Posterior cingulate gyrus (tissue), 11 donors: ENCODE results near the gene EXOC7.
"Not testable (repeated sequence)": the region's sequence is repeated elsewhere in the genome, so short reads cannot be mapped to it uniquely, and the experiment has no call there.

Source experiments
- DNase-seq, 10 donors: peaks; one replicate each; pipeline versions ENCODE4 v3.0.0 to v3.0.0-alpha.2; 2020 to 2021; ENCODE audit warnings: mixed read lengths in 3 of 10
- intact Hi-C: fragments of 100-400 bp; cut with DNase I; formaldehyde crosslinking; loops from one replicate; pipeline ENCODE4 v1.15.1; 2023

The EXOC7 gene

DNA sequence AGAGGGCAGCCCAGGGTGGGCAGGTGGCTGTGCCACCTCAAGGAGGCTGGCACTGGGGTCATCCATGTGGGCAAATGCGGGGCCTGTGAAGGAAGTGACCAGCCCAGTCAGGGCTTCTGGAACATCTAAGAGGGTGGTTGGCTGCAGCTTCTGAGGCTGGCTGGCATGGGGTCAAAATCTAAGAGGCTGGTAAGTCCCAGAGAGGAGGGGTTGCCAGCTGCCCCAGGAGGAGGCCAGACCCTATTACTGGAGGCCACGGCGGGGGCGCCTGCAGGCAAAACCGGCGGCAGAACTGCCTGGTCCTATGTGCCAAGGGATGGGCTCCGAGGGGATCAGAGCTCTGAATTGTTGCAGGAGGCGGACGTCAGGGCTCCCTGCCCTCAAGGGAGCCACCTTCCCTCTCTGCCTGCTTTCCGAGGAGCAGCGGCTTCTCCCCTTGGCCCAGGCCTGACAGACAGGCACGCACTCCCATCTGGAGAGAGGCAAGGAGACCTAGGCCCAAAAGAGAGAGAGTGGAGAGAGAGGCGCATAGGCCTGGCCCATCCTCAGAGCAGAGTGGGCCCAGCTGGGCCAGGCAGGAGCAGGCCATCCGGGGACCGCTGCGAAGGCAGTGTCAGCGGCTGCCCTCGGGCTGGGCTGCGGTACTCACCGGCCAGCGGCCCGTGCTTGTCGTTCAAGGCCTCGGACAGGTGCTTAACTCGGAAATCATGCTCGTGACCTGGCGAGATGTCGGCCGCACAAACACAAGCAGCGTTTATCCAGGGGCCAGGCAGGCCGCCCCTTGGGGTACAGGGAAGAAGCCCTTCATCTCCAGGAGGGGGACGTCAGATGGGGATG is 13.7 kb downstream of the EXOC7 start:
- peak in 3 of 10 donors; percentile 51 to 70 (median 68) for DNase-seq
- intact Hi-C loops, result no loop called here

DNA sequence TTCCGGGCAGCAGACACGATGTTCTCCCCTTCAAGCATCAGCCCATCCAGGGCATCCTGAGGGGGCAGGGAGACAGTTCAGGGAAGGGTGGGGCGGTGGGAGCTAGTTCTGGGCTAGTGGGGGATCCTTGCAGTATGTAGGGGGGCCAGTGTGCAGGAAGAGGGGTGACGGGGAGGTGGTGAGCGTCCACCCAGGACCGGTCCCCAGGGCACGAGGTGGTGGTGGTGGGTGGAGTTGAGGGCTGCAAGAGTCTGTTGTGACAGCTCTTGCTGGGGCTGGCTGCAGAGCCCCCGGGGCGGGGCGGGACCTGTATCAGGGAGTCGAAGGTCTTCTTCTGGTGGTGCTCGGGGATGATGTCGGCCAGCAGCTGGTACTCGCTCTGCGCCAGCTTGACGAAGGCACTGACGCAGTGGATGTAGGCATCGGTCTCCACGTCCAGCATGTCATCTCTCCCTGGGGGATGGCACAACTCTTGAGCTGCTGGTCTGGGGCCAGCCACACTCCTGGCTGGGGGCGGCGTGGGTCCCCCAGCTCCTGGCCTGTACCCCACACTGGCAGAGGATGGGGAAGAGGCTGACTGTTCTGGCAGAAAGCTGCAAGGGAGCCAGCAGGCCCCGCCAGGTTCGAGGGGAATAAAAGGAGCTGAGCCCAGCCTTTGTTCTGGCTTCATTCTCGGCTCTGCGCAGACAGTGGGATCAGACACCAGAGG is 14.6 kb downstream of the EXOC7 start:
- intact Hi-C loops, result no loop called here
- peak in 3 of 10 donors; percentile 67 to 83 (median 71) for DNase-seq

DNA sequence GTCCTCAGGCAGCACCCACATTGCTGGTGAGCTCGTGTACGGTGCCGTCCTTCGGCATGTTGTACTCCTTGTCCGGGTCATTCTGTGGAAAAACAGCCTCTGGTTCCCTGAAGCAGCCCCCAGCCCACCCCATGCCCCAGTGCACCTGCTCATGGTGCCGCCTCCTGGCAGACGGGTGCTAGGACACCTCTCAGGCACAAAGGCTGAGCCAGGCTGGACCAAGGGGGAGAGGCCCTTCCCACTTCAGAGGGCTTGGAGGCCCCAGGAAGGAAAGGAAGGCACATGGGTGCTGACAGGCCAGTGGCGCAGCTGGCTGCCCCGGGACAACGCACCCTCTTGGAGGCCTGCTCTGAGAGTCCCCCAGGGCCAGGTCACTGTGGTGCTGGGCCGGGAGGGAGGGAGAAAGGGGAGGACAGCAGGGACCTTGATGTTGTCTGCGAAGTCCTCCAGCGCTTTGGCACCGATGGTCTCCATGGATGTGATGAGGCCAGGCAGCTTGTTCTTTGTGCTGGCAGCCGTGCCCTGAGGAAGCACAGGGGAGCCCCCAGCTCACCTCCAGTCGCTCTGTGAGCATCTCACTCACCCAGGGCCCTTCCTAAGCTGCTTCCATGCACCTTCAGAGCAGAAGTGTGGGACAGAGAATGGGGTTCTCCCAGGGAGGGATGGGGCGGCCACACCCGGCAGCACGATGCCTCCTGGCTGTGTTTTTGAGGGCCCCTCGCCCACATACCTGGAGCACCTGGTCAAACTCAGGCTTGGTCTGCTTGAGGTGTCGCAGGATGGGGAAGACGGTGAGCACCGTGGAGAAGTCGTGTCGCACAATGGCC is 15.3 kb downstream of the EXOC7 start:
- DNase-seq, result peak in 3 of 10 donors; percentile 37 to 70 (median 64)
- intact Hi-C loops, result no loop called here

DNA sequence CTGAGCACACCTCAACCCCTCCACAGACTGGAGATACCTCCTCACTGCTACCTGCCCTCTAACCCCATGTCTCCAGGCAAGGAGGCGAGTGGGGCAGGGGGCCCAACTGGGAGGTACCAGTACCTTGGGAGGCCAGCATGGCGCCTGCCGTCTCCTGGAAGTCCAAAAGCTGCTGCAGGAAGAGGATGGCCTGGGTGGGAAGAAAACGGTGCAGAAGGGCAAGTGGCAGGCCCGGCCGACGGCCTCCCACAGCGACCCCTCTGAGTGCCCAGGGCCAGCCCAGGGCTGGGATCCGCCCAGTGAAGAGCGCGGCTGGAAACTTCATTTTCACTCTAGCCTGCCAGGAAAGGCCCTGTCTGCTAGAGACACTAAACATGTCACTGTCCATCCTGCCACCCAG is 16.1 kb downstream of the EXOC7 start:
- peak in 1 of 10 donors; percentile 68 for DNase-seq
- intact Hi-C loops, result no loop called here

DNA sequence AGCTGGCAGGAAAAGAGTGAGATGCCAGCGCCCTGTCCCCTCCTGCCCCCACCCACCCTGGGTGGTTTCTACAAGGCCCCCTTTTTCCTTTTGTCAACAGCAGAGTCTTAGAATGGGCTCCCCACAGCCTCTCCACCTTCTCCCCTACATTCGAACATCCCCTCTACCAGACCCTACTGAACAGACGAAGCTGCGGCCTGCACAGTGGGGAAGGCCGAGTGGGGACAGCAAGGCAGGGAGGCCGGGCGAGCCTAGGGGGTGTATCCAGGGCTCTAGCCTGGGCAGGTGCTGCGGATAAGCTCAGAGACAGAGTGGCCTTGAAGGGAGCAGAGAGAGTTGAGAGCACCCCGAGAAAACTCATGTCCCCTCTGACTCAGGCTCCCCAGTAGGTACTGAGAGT is 17.2 kb downstream of the EXOC7 start:
- DNase-seq, result peak in 2 of 10 donors; percentile 41 to 55
- intact Hi-C loops, result no loop called here

DNA sequence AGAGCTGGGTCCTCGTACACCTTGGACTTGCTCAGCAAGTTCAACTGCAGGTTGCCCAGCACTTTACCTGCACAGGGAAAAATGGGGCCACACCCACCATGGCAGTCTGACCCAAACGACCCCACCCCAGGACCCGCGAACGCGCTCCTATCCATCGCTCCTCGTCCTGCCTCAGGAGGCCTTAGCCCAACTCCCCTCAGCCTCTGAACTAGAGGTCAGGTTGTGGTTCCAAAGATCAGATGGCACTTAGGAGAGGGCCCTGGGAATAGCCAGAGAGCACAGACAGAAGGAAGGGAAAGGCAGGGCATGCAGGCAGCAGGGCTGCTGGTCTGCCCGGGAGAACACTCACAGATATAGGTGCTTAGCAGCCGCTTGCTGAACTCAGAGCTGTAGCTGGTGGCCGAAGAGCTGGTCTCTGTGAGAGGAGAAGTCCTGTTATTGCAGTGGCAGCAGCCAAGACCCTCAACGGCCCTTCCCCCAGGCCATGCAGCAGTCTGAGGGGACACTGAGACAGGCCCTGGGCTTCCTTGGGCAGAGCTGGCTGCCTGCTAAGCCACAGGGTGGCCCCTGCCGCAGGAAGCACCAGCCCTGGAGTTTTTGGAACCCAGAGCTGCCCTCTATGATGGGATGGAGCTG is 17.7 kb downstream of the EXOC7 start:
- intact Hi-C loops, result no loop called here
- DNase-seq, result peak in 2 of 10 donors; percentile 58 to 72

DNA sequence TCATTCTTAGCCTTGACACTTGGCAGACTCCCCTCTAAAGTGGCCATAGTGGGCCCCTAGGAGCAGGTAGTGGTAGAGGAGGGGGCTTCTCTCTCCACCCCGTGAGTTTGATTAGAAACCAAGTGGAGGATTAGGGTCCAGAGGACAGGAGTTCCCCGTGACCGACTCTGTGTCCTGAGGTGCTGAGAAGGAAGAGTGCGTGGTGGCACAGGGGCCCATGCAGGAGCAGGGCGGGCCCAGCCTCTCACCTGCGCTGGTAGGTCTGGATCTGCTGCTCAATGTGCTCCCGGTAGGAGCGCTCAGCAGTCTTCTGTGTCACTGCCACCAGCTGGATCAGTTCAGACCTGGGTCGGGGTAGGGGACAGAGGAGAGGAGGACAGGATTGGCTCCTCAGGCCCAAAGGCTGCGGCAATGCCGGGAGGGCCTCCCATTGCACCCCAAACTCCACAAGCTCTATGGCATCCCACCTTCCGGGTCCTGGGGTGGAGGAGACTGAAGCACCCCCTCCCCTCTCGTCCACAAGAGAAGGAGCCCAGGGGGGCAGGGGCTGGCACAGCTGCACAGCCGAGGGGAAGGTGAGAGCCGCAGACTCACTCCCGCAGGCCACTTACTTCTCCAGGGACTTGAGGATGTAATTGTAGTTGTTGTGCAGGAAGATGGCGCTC is 18.4 kb downstream of the EXOC7 start:
- intact Hi-C loops, result no loop called here

DNA sequence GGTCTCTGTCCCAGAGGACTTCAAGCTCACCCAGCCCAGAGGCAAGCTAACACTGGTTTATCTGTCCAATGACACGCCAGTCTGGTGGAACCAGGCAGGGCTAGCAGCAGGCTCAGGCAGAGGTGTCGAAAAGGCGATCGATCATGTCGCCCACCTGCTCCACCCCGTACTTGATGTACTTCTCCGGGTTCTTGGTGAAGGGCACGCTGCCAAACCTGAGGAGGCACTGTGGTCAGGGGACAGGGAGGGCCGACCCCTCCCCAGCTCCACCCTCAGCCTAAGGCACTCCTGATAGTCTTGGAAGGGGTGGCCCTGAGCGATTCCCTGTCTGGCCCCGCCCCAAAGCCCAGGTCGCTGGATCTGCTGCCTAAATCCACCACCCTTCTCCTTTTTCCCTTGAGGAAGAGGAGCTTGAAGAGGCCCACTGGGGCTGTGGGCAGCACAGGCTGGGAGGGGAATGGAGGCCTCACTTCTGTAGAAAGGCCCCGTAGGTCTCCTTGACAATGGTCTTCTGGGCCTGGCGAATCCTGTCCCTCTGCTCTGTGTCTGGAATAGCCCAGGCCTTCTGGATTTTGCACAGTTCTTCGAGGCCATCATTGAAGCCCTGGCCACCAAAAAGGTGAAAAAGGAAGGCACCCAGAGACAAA is 19.9 kb downstream of the EXOC7 start:
- intact Hi-C loops, result no loop called here
- peak in 2 of 10 donors; percentile 72 to 85 for DNase-seq

More for the DNA sequence above, 18.4 kb downstream of the EXOC7 start:
- peak in 2 of 10 donors; percentile 59 to 63 for DNase-seq

DNA sequence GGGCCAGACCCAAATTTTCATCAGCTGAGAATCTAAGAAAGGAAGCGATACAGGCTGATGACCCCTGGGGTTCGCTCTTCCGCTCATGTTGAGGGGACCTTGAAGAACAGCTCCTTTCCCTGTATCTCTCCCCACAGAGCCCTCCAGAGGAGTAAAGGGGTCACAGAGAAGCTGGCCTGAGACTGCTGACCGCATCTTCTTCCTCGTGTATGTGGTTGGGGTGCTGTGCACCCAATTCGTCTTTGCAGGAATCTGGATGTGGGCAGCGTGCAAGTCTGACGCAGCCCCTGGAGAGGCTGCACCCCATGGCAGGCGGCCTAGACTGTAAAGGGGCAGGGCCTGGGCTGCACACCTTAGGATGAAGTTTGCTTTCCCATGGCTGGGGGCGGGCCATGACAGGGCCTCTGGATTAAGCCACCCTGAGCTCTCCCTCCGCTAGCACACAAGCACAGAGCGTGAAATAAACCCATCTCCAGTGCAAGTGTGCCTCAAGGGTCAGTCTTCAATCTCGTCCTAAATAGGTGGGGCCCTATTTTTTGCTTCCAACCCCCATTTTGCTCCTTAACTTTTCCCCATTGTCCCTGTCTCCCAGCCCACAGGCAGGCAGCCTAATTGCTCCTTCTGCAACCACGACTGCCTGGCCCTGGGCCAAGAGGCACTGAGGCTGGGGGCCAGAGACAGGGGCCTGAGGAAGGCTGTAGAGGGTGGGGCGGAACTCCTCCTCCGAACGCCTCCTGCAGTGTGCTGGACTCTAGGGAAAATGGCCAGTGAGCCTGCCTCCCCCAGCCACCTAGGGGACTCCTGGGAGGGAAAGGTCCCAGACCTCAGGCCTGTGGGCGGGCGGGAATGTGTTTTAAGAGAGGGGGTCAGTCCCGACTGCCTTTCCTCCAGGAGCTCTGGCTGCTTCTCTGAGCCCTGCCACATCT is 21.0 kb downstream of the EXOC7 start:
- peak in 2 of 10 donors; percentile 74 to 80 for DNase-seq
- intact Hi-C loops, result no loop called here

DNA sequence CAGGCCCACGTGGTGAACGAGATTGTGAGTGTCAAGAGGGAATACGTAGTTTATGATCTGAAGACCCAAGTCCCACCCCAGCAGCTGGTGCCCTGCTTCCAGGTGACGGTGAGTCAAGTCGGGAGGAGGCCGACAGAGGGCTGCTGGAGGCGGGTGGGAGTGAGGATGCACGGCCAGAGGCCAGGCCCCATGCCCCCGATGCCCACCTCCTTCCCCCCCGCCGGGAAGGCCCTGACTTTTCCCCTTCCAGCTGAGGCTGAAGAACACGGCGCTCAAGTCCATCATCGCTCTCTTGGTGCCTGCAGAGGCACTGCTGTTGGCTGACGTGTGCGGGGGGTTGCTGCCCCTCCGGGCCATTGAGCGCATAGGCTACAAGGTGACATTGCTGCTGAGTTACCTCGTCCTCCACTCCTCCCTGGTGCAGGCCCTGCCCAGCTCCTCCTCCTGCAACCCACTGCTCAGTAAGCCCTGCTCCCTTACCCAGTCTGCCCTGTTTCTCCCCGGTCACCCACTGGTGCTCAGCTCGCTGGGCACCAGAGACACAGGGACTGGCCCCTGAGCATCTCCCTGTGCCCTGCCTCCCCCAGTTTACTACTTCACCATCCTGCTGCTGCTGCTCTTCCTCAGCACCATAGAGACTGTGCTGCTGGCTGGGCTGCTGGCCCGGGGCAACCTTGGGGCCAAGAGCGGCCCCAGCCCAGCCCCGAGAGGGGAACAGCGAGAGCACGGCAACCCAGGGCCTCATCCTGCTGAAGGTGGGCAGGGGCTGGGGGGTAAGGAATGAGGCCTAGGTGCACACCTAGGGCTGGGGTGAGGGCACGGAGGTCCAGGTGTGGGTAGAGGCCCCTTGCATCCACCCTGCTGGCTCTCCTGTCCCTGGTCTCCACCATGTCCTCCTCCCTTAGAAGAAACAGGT is 22.0 kb downstream of the EXOC7 start:
- intact Hi-C loops, result no loop called here
- peak in 2 of 10 donors; percentile 73 to 81 for DNase-seq

DNA sequence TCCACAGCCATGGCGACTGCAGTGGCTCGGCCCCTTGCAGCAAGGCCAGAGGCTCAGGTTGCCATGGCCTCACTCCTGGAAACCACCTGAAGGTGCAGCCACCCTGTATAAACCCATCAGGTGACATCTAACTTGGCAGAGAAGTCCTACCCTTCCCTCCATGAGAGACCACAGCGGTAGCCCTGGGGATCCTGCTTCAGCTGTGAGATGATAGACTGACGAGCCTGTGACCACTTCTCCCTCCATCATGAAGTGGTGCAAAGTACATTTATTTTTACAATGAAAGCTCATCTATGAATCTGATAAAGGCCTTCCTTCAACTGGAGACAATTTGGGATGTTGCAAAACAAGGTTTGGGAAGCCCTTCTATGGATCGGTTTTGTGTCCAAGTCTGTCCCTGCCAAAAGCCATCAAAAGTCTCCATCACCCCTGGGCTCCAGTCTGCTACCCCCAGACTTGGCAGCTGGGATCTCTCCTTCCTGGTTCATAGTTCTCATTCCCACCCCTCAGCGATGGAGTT is 22.8 kb downstream of the EXOC7 start:
- intact Hi-C loops, result no loop called here
- no peak for DNase-seq

DNA sequence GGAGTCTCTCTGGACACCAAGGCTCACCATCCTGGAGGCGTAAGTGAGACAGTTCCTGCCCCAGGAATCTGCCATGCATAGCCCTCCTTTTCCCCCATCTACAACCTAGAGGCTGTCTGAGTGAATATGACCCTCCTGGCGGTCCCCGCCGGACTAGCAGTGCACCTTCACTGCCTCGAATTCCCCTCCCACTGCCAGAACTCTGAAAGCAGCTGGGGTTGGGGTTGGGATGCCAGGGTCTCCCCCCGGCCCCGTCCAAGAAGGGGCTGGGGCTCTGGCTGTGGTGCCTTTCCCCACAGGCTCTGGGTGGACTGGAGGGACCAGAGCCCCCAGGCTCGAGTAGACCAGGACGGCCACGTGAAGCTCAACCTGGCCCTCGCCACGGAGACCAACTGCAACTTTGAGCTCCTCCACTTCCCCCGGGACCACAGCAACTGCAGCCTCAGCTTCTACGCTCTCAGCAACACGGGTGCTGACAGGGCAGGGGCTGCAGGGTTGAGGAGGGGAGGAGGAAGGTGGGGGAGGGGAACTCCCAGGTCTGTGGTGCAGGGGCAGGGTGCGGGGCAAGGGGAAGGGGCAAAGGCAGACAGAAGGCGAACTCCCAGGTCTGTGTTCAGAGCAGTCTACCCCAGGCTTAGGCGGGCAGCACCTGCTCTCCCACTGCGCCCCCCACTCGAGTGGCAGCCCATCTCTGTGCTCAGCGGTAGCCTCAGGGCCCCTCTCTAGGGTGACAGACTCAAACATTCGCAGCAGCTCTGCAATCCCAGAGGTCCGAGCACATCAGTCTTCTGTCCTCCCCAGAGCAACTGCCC is 23.4 kb downstream of the EXOC7 start:
- peak in 2 of 10 donors; percentile 72 to 73 for DNase-seq
- intact Hi-C loops, result no loop called here

DNA sequence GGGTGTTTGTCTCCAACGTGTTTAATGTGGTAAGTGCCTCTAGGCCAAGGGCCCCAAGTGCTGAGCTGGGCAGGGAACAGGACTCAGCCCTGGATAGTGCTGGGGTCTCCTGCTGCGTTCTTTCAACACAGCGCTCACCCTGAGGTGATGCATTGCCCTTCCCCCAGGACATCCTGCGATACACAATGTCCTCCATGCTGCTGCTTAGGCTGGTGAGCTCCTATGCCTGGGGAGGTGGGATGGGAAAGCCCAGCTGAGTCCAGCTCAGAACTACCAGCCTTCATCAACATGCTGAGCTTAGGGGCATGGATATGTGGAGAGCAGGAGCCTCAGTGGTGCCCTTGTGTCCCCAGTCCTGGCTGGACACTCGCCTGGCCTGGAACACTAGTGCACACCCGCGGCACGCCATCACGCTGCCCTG is 24.0 kb downstream of the EXOC7 start:
- intact Hi-C loops, result no loop called here
- DNase-seq, result no peak

DNA sequence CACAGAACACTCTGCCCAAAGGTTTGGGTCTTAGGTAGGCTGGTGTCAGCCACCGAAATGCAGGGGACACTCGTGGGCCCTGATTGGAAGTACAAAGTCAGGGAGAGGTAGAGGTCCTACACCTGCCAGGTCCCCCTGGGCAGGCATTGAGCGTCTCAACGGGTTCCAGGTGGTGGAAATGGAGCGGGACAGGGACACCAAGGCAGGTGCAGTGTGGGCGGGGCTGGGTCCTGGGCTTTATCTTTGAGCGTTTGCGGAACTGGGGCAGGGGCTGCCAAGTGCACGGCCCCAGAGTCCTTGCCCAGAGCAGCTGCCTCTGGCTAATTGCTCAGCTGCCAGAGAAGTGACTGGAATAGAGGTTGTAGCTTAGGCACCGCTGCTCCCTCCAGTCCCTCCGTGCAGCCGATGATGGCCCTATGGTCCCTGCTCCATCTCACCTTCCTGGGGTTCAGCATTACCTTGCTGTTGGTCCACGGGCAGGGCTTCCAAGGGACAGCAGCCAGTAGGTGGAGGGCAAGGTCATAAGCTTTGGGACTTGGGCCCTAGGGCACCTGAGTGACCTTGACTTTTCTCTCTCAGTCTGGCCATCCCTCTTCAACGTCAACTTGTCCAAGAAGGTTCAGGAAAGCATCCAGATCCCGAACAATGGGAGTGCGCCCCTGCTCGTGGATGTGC is 24.6 kb downstream of the EXOC7 start, which contains the start of gene ZACN:
Gene ZACN (plus strand): TSS at position 323 of the 675 bp plus-strand sequence. CDS start 83 bp downstream, at position 406.
- intact Hi-C loops, result no loop called here
- DNase-seq, result peak in 1 of 10 donors; percentile 72

DNA sequence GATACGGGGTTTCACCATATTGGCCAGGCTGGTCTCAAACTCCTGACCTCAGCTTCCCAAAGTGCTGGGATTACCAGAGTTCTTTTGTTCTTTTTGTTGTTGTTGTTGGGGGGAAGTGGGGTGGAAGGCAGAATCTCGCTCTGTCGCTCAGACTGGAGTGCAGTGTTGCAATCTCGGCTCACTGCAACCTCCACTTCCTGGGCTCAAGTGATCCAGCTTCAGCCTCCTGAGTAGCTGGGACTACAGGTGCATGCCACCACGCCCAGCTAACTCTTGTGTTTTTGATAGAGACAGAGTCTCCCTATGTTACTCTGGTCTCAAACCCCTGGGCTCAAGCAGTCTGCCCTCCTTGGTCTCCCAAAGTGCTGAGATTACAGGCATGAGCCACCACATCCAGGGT is 25.2 kb downstream of the EXOC7 start:
- intact Hi-C loops, DNase-seq: not testable (repeated sequence)
